ENCODE data around the gene ASB4.

GRCh38 chr7:95589031-95589430 is 103.3 kb downstream of the ASB4 start:
- TF ChIP-seq POLR2AphosphoS5 (IDR thresholded peaks at IDR 0.05; ENCODE audit: borderline replicate concordance, low read depth, low read length) (no peak), EZH2 (IDR thresholded peaks at IDR 0.05) (no peak)

Data from SK-N-MC (cell line).